K562 (cell line): ENCODE results near the gene PRKAG2.

Experiments used
- CHD7 ChIP-seq: fragments of 200-600 bp; sonication (generic); IDR thresholded peaks from one replicate; pipeline ENCODE4 v1.6.1; 2012; ENCODE audit warnings: mild to moderate bottlenecking, low read depth, low read length, inconsistent platforms
- CTCF ChIP-seq, 3 experiments: IDR thresholded peaks in 2 of 3; conservative IDR thresholded peaks in 1 of 3; 2 replicates each; pipeline ENCODE4 v1.5.1; 2011 to 2012; ENCODE audit warnings: low read length in 3 of 3, mild to moderate bottlenecking in 3 of 3, control low read depth in 2 of 3, improper control_type of control experiment in 1 of 3, inconsistent platforms in 1 of 3, low read depth in 1 of 3, mixed read lengths in 1 of 3, moderate library complexity in 1 of 3; ENCODE audit not compliant: insufficient read depth in 2 of 3
- EZH2 ChIP-seq: IDR thresholded peaks from 2 replicates; pipeline ENCODE4 v1.6.1; 2012; ENCODE audit warnings: low read depth, mild to moderate bottlenecking, inconsistent platforms, low read length, borderline replicate concordance
- FOXK2 ChIP-seq, 2 experiments: fragments of 450-650 bp; IDR thresholded peaks in 1 of 2; conservative IDR thresholded peaks in 1 of 2; 2 replicates each; pipeline ENCODE4 v1.6.1; 2016; ENCODE audit warnings: low read depth in 2 of 2, mild to moderate bottlenecking in 1 of 2
- PHF21A ChIP-seq: fragments of 450-650 bp; IDR thresholded peaks from 2 replicates; pipeline ENCODE4 v1.6.1; 2017; ENCODE audit warnings: low read depth, borderline replicate concordance
- ZBED1 ChIP-seq: IDR thresholded peaks from 2 replicates; pipeline ENCODE4 v1.6.1; 2014
- ZBTB7A ChIP-seq: IDR thresholded peaks from 2 replicates; pipeline ENCODE4 v1.6.1; 2011; ENCODE audit warnings: low read depth, mild to moderate bottlenecking, low read length, moderate library complexity, borderline replicate concordance; ENCODE audit not compliant: control insufficient read depth
- TF ChIP-seq, protein P1 (sequence below): fragments of 250-450 bp; sonication (Bioruptor Pico); IDR thresholded peaks from 2 replicates; pipeline ENCODE4 v1.8.0; 2022; ENCODE audit warnings: moderate library complexity, mild to moderate bottlenecking, inconsistent platforms

DNA sequence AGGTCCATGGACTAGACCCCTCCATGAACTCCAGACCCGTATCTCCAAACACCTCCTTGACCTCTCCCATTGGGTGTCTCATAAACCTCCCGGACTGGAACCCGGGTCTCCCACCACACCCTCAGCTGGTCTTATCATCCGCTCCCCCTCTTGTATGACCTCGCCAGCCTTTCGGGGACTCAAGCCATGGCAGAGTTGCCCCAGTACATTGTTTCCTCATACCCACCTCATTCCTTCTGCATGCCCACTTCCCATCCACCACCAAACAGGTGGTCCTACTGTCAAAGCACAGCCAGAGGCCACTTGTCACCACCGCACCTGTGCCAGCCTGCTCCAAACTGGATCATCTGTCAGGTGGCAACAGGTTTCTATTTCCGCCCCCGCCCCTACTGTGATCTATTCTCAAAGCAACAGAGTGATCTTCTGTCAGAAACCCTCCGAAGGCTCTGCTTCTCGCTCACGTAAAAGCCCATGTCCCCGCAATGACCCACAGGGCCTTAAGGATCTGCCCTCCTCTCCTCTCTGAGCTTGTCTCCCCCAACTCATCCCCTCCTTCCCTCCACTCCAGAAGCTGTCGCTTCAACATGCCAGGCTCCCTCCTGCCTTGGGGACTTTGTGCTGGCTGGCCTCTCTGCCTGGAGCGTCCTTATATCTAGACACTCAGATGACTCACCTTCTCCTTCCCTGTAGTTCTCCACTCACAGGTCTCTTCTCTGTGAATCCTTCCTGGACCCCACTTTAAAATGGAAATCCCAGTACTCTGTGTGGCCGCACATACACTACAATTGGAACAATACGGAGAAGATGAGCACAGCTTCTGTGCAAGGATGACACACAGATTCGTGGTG lies 22.8 kb upstream of the PRKAG2 start:
- TF ChIP-seq ZBED1 (no peak), CHD7 (no peak), ZBTB7A (no peak), PHF21A (no peak), CTCF (IDR thresholded peaks at IDR 0.05 in 2 of 3, conservative IDR thresholded peaks at IDR 0.05 in 1 of 3; ENCODE audit: insufficient read depth in 2 of 3, low read depth in 1 of 3, low read length in 3 of 3) (no peak), FOXK2 (conservative IDR thresholded peaks at IDR 0.05 in 1 of 2, IDR thresholded peaks at IDR 0.05 in 1 of 2; ENCODE audit: low read depth in 2 of 2) (no peak), EZH2 (no peak)
- TF ChIP-seq, protein P1, sequence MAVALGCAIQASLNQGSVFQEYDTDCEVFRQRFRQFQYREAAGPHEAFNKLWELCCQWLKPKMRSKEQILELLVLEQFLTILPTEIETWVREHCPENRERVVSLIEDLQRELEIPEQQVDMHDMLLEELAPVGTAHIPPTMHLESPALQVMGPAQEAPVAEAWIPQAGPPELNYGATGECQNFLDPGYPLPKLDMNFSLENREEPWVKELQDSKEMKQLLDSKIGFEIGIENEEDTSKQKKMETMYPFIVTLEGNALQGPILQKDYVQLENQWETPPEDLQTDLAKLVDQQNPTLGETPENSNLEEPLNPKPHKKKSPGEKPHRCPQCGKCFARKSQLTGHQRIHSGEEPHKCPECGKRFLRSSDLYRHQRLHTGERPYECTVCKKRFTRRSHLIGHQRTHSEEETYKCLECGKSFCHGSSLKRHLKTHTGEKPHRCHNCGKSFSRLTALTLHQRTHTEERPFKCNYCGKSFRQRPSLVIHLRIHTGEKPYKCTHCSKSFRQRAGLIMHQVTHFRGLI, result no peak
